Esophagus mucosa (tissue), 1 donor: Measurements from ENCODE around the gene TSPAN17. TPM values are rescaled to one million over a fixed set of nuclear protein-coding genes. Genes with fewer than 3 reads are reported as not detected.
A peak's percentile ranks its signal among the peaks of the same experiment; 100 is the strongest.

Experiments used
- ATAC-seq: fragments of 200-7000 bp; cut with Tn5 transposase; one replicate; pipeline ENCODE4 v1.9.1; 2020
- total RNA-seq: library from RNA; stranded (reverse); gene quantifications from one replicate; pipeline ENCODE4 v1.2.4, GENCODE V29; 2023
- donor health status: DM: yes; HTN: yes; CAD: no.

The TSPAN17 gene
- total RNA-seq, 1 donor from 2014 or later, result 24.0 TPM

- peak; percentile 17 for ATAC-seq
These were observed 13.2 kb downstream of the TSPAN17 start for GRCh38 chr5:176660530-176660859.

- ATAC-seq, result peak; percentile 78
These were observed 13.8 kb downstream of the TSPAN17 start for GRCh38 chr5:176660860-176661641.

- ATAC-seq, result no peak
These were observed 14.4 kb downstream of the TSPAN17 start for GRCh38 chr5:176661676-176662075.

GRCh38 chr5:176662371-176663333 lies 15.4 kb downstream of the TSPAN17 start:
- ATAC-seq, result no peak

GRCh38 chr5:176663566-176663965 lies 16.3 kb downstream of the TSPAN17 start:
- ATAC-seq, result no peak

- no peak for ATAC-seq
These were observed 17.2 kb downstream of the TSPAN17 start for GRCh38 chr5:176664479-176664878.

GRCh38 chr5:176664886-176665285 lies 17.6 kb downstream of the TSPAN17 start:
- no peak for ATAC-seq

GRCh38 chr5:176665517-176665916 lies 18.2 kb downstream of the TSPAN17 start:
- ATAC-seq, result no peak

GRCh38 chr5:176667637-176668036 lies 20.4 kb downstream of the TSPAN17 start:
- no peak for ATAC-seq

GRCh38 chr5:176670449-176670848 lies 23.2 kb downstream of the TSPAN17 start:
- no peak for ATAC-seq

- no peak for ATAC-seq
These were observed 24.1 kb downstream of the TSPAN17 start for GRCh38 chr5:176671399-176671798.

GRCh38 chr5:176671890-176672747 lies 24.8 kb downstream of the TSPAN17 start:
- ATAC-seq, result no peak

- no peak for ATAC-seq
These were observed 26.6 kb downstream of the TSPAN17 start for GRCh38 chr5:176673651-176674583.

GRCh38 chr5:176674799-176675198 lies 27.5 kb downstream of the TSPAN17 start:
- ATAC-seq, result no peak

- peak; percentile 25 for ATAC-seq
These were observed 28.5 kb downstream of the TSPAN17 start for GRCh38 chr5:176675676-176676360.

GRCh38 chr5:176676361-176676824 lies 29.1 kb downstream of the TSPAN17 start:
- no peak for ATAC-seq

GRCh38 chr5:176677209-176677939 lies 30.1 kb downstream of the TSPAN17 start:
- ATAC-seq, result no peak

- ATAC-seq, result no peak
These were observed 31.3 kb downstream of the TSPAN17 start for GRCh38 chr5:176678584-176678983.

- no peak for ATAC-seq
These were observed 32.3 kb downstream of the TSPAN17 start for GRCh38 chr5:176679365-176680225.
